PC-3 (cell line): ENCODE data around the gene DLGAP1. TPM values are rescaled to one million over a fixed set of nuclear protein-coding genes. Genes with fewer than 3 reads are reported as not detected.

Experiments used
- ATAC-seq: fragments of 200-7000 bp; cut with Tn5 transposase; 2 replicates; pipeline ENCODE4 v1.9.1; 2020; ENCODE audit warnings: mild to moderate bottlenecking, moderate library complexity
- BruUV-seq: library from RNA; stranded (reverse); fragments of 400-500 nt; replicated peaks from 2 replicates; lab custom pipeline; 2021; lab: Mats Ljungman, UMichigan
- CTCF ChIA-PET: fragments of 300-600 bp; sonication (Branson Sonifier 250); formaldehyde crosslinking; loops from one replicate; lab custom pipeline; 2022; ENCODE audit warnings: antibody characterized with exemption; lab: Charles Lee
- POLR2A ChIA-PET: fragments of 300-600 bp; sonication (Branson Sonifier 250); formaldehyde crosslinking; loops from one replicate; lab custom pipeline; 2022; ENCODE audit warnings: antibody characterized with exemption; ENCODE audit not compliant: unreplicated experiment; lab: Charles Lee
- DNase-seq: peaks from one replicate; pipeline ENCODE4 v3.0.0-alpha.2; 2015
- H2AFZ ChIP-seq: fragments of 300-600 bp; sonication (generic); 2 replicates; pipeline ENCODE4 v1.6.0; 2016; ENCODE audit warnings: antibody characterized with exemption, low read length
- H3F3A ChIP-seq: fragments of 300-600 bp; sonication (generic); one replicate; pipeline ENCODE4 v1.6.0; 2017; ENCODE audit warnings: antibody characterized with exemption, low read length, control low read depth, mild to moderate bottlenecking; ENCODE audit not compliant: unreplicated experiment
- H3K27ac ChIP-seq: fragments of 300-600 bp; sonication (generic); 2 replicates; pipeline ENCODE4 v1.5.1; 2016; ENCODE audit warnings: mild to moderate bottlenecking, low read length
- H3K27me3 ChIP-seq: fragments of 300-600 bp; sonication (generic); 2 replicates; pipeline ENCODE4 v1.6.1; 2016; ENCODE audit warnings: low read length, mixed read lengths
- H3K36me3 ChIP-seq: fragments of 300-600 bp; sonication (generic); 2 replicates; pipeline ENCODE4 v1.6.1; 2016; ENCODE audit warnings: low read depth, mixed run types, low read length, mixed read lengths
- H3K4me1 ChIP-seq: fragments of 300-600 bp; sonication (generic); 2 replicates; pipeline ENCODE4 v1.5.1; 2016; ENCODE audit warnings: low read length; ENCODE audit not compliant: insufficient read depth
- H3K4me2 ChIP-seq: fragments of 300-600 bp; sonication (generic); 2 replicates; pipeline ENCODE4 v1.6.0; 2016; ENCODE audit warnings: low read length
- H3K4me3 ChIP-seq: fragments of 300-600 bp; sonication (generic); 2 replicates; pipeline ENCODE4 v1.5.1; 2016; ENCODE audit warnings: mild to moderate bottlenecking, low read length, mixed read lengths
- H3K79me2 ChIP-seq: fragments of 300-600 bp; sonication (generic); 2 replicates; pipeline ENCODE4 v1.6.1; 2017; ENCODE audit warnings: low read length, mixed read lengths
- H3K9ac ChIP-seq: fragments of 300-600 bp; sonication (generic); 2 replicates; pipeline ENCODE4 v1.6.0; 2016; ENCODE audit warnings: mild to moderate bottlenecking, low read length
- H3K9me2 ChIP-seq: fragments of 300-600 bp; sonication (generic); replicated peaks from 2 replicates; pipeline ENCODE4 v1.6.1; 2016; ENCODE audit warnings: mixed run types, low read length, mixed read lengths
- H3K9me3 ChIP-seq: fragments of 300-600 bp; sonication (generic); 2 replicates; pipeline ENCODE4 v1.6.1; 2016; ENCODE audit warnings: low read length, mixed read lengths
- H4K20me1 ChIP-seq: fragments of 300-600 bp; sonication (generic); 2 replicates; pipeline ENCODE4 v1.6.1; 2016; ENCODE audit warnings: low read length, mixed read lengths
- EZH2 ChIP-seq: fragments of 300-600 bp; sonication (generic); IDR thresholded peaks from one replicate; pipeline ENCODE4 v1.6.1; 2017; ENCODE audit warnings: antibody characterized with exemption, mild to moderate bottlenecking, low read length; ENCODE audit not compliant: unreplicated experiment
- EZH2phosphoT487 ChIP-seq: fragments of 300-600 bp; sonication (generic); IDR thresholded peaks from 2 replicates; pipeline ENCODE4 v1.6.1; 2018; ENCODE audit warnings: mild to moderate bottlenecking, antibody characterized with exemption, low read length, borderline replicate concordance
- intact Hi-C: fragments of 100-400 bp; cut with micrococcal nuclease; formaldehyde crosslinking; loops from 2 replicates; pipeline ENCODE4 v1.9.0; 2023
- total RNA-seq: library from RNA; depleted of rRNA; stranded (reverse); fragments of >200 nt; gene quantifications from 2 replicates; pipeline ENCODE4 v1.2.3, GENCODE V29; 2014
- TF ChIP-seq, protein P1 (sequence below): fragments of 300-600 bp; sonication (generic); conservative IDR thresholded peaks from 2 replicates; pipeline ENCODE4 v1.5.1; 2017; ENCODE audit warnings: antibody characterized with exemption, low read depth, mild to moderate bottlenecking, low read length

Gene DLGAP1
- total RNA-seq, 1 experiment from 2014 or later, result not detected

GRCh38 chr18:4412286-4412685, 42.8 kb downstream of the DLGAP1 start:
- no TSS peak for BruUV-seq
- no peak overlapping the region for H3K4me3 ChIP-seq

GRCh38 chr18:4406856-4407255, 48.3 kb downstream of the DLGAP1 start:
- no peaks in the 10 kb centered on the region for H3F3A ChIP-seq
- no peaks in the 10 kb centered on the region for H3K9me2 ChIP-seq
- no peak overlapping the region for H3K4me2 ChIP-seq
- no peak overlapping the region for H3K4me3 ChIP-seq
- no peaks in the 10 kb centered on the region for H3K79me2 ChIP-seq
- ChIA-PET POLR2A (no interaction called here), CTCF (no interaction called here)
- H3K36me3 ChIP-seq, result no peaks in the 10 kb centered on the region
- no peaks in the 10 kb centered on the region for H4K20me1 ChIP-seq
- DNase-seq, result no peak
- intact Hi-C loops, result no loop called here
- no peak overlapping the region for H3K27ac ChIP-seq
- no peak overlapping the region for H3K9ac ChIP-seq
- H2AFZ ChIP-seq, result no peak overlapping the region
- no TSS peak for BruUV-seq
- no peak for ATAC-seq
- no peaks in the 10 kb centered on the region for H3K27me3 ChIP-seq
- no peaks in the 10 kb centered on the region for H3K4me1 ChIP-seq
- H3K9me3 ChIP-seq, result peaks cover 25% of the 10 kb centered on the region
- TF ChIP-seq EZH2phosphoT487, result no peak
- TF ChIP-seq, protein P1, sequence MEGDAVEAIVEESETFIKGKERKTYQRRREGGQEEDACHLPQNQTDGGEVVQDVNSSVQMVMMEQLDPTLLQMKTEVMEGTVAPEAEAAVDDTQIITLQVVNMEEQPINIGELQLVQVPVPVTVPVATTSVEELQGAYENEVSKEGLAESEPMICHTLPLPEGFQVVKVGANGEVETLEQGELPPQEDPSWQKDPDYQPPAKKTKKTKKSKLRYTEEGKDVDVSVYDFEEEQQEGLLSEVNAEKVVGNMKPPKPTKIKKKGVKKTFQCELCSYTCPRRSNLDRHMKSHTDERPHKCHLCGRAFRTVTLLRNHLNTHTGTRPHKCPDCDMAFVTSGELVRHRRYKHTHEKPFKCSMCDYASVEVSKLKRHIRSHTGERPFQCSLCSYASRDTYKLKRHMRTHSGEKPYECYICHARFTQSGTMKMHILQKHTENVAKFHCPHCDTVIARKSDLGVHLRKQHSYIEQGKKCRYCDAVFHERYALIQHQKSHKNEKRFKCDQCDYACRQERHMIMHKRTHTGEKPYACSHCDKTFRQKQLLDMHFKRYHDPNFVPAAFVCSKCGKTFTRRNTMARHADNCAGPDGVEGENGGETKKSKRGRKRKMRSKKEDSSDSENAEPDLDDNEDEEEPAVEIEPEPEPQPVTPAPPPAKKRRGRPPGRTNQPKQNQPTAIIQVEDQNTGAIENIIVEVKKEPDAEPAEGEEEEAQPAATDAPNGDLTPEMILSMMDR, result no peak
- no peak for TF ChIP-seq EZH2

More at GRCh38 chr18:4412286-4412685, 42.8 kb downstream of the DLGAP1 start:
- no peaks in the 10 kb centered on the region for H4K20me1 ChIP-seq
- no peaks in the 10 kb centered on the region for H3F3A ChIP-seq
- no peaks in the 10 kb centered on the region for H3K9me2 ChIP-seq
- H3K4me2 ChIP-seq, result no peak overlapping the region
- H3K4me1 ChIP-seq, result no peaks in the 10 kb centered on the region
- H3K36me3 ChIP-seq, result no peaks in the 10 kb centered on the region
- ChIA-PET POLR2A (no interaction called here), CTCF (no interaction called here)
- H2AFZ ChIP-seq, result no peak overlapping the region
- ATAC-seq (no peak), DNase-seq (no peak)
- intact Hi-C loops, result no loop called here
- 0 out of 2 replicates have a peak, but pooled peaks cover 8% of the 10 kb centered on the region for H3K9me3 ChIP-seq
- H3K9ac ChIP-seq, result no peak overlapping the region
- H3K79me2 ChIP-seq, result no peaks in the 10 kb centered on the region
- no peaks in the 10 kb centered on the region for H3K27me3 ChIP-seq
- no peak overlapping the region for H3K27ac ChIP-seq
- no peak for TF ChIP-seq EZH2phosphoT487
- TF ChIP-seq EZH2, result no peak
- TF ChIP-seq, protein P1, result no peak

DNA sequence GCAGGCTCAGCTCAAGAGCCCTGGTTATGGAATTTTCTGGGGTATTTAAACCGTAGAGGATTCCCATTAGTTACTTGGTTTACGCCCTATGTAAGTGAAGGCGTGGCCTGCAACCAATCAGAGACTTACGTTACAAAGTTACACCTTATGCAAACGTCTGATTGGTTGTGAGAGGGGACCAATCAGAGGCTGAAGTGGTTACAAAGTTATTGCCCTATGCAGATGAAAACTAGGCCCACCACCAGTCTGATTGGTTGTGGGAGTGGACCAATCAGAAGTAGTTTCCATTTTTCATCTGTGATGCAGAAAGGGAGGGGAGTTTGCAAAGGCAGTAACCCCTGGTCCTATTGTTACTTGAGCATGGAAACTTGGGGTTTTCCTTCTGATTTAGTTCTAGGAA, 49.1 kb downstream of the DLGAP1 start:
- DNase-seq (no peak), ATAC-seq (no peak)
- Histone ChIP-seq H3K4me3 (no peak overlapping the region), H3K27me3 (no peaks in the 10 kb centered on the region), H2AFZ (no peak overlapping the region), H3K9ac (no peak overlapping the region), H3K27ac (no peak overlapping the region), H3K79me2 (no peaks in the 10 kb centered on the region), H4K20me1 (no peaks in the 10 kb centered on the region), H3K4me2 (no peak overlapping the region), H3K4me1 (no peaks in the 10 kb centered on the region), H3F3A (no peaks in the 10 kb centered on the region), H3K9me2 (no peaks in the 10 kb centered on the region), H3K9me3 (peaks cover 19% of the 10 kb centered on the region), H3K36me3 (no peaks in the 10 kb centered on the region)
- POLR2A ChIA-PET, result no interaction called here
- CTCF ChIA-PET, result no interaction called here
- no peak for TF ChIP-seq EZH2
- TF ChIP-seq EZH2phosphoT487, result no peak
- TF ChIP-seq, protein P1, result no peak
- no TSS peak for BruUV-seq
- intact Hi-C loops, result no loop called here
